Ramos (cell line): Measurements from ENCODE around the gene GLI2.

Source experiments
- in situ Hi-C: fragments of 300-500 bp; cut with MboI; formaldehyde crosslinking; loops from one replicate; pipeline ENCODE4 v1.14.3; 2022; ENCODE audit warnings: low sequenced_read_pairs; ENCODE audit not compliant: unreplicated experiment

Gene GLI2

DNA sequence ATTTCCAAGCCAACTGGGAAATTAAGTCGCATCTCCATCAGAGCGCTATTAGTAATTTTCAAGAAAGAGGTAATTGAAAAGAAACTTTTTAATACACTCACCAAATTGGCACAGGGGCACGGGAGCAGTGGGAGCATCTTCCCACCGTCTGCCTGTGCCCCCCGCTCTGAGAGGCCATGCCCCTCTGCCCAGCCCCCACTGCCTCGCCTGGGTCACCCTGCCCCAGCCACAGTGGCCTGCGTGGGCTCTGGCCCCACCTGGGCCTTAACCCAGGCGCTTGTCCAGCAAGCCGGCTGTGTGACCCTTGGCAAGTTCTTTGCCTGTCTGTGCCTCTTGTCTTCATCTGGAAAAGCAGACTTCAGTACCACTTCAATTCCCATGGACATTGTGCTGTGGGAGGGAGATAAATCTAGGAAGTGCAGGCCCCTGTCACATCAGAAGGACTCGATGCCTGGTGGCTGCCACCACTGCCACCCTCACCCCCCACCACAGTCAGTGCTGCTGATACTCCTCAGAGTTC, 31.9 kb downstream of the GLI2 start:
- in situ Hi-C loops, result no loop called here

DNA sequence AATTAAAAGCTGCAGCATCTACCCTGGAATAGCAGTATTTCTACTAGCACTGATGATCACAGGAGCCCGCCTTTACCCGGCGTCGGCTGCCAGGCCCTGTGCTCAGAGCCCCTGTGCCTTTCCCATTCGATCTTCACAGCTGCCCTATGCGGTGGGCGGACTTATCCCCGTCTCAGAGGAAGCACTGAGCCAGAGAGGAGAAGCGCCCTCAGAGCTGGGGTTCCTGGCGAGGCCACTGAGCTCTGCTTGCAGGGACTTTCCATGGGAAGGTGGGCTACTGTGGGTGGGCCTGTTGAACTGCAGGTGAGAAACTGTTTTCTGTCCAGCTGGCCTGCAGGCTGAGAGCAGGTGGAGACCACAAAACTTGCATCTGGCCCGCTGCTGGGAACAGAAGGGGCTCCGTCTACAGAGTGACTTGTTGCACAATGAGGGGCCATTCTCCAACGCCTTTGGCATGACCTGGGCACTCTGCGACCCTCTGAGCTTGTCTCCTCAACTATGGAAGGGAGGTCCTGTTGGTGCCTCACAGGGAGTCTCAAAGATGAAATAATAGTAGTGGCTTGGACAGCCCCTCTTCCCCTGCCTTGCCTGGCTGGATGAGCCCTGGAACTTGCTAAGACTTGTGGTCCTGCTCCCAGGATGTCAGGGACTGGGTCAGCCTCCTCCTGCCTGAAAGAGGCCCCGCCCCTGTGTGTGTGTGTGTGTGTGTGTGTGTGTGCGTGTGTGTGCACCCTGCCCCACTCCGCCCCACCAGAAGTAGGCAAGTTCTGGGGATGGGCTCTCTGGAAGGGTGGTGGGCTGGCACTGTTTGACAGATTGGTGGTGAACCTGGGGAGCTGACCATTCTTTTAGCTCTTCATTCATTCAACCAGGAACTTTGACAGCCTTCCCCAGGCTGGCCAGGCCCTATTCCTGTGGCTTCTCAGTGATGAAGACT, 32.7 kb downstream of the GLI2 start:
- in situ Hi-C loops, result no loop called here

DNA sequence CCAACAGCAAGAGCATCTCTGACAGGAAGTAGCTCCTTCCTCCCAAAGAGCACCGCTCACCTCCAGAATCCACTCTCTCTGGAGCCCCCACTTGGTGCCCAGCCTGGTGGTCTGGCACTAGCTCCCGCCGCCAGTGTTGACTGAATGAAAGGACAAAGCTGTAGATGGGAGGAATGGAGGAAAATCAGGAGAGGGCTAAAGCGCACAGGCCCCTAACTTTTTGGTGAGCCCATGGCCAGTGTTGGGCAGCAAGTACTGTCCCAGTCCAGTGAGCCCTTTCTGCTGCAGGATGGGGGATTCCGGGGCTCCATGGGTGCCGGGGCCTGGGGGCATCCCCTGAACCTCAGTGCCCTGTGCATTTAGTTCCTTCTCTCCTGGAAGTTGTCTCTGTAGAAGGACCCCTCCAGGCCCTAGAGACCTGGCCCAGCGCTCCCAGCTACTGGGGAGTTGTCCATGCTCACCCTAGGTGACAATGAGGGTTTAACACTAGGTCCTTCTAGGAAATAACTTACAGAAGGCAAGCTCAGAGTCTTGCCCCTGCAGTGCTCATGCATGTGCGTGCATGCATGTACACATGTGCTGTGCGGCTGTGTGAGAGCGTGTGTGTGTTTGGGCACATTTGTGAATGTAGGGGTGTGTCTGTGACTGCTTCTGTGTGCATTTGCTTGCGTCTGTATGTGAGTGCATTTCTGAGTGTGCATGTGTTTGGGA, 33.6 kb downstream of the GLI2 start:
- in situ Hi-C loops, result no loop called here

DNA sequence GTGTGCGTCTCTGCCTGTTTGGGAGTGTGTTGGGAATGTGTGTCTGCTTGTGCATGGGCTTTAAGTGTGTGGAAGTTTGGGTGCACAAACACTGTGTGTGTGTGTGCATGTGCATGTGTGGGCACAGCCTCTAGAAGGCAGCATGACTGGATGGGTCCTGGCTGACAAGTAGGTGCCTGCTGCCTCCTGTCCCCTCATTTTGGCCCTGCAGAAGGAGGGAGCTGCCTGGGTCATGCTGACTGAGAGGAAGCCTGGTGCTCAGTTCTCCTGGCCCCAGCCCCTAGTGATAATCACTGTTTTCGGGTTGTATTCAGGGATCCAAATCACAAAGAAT, 34.1 kb downstream of the GLI2 start:
- in situ Hi-C loops, result no loop called here

DNA sequence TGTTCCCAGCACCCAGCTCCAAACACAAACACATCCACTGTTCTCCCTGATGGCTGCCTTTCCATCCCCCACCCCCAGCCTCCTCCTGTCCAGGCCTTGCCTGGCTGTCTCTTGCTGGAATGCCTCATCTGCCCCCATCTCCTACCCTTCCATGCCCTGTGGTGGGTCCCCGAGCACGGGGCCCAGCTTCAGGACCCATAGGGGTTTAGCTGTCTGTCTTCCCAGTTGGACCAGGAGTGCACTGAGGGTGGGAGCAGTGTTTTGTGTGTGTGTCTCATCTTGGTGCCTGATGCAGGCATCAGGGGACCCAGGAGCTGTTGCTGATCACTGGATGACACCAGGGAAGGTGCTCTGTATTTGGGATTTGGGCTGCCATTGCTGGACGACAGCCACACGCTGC, 34.5 kb downstream of the GLI2 start:
- in situ Hi-C loops, result no loop called here

DNA sequence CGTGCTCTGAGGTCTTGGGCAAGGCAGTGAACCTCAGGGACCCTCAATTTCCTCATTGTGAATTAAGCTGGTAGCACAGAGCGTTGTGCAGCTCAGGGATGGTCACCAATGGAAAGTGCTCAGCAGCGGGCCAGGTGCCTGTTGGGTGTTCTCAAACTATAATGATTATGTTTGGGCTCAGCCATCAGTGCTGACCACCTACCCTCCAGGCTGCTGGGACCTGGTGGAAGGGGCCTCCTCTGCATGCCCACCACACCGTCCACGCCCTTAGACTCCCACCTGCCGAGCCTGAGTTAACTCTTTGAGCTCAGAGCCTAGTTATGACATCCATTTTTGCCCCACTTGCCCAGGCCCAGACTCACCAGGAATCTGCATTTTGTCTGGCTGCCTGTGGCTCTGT, 35.0 kb downstream of the GLI2 start:
- in situ Hi-C loops, result no loop called here

DNA sequence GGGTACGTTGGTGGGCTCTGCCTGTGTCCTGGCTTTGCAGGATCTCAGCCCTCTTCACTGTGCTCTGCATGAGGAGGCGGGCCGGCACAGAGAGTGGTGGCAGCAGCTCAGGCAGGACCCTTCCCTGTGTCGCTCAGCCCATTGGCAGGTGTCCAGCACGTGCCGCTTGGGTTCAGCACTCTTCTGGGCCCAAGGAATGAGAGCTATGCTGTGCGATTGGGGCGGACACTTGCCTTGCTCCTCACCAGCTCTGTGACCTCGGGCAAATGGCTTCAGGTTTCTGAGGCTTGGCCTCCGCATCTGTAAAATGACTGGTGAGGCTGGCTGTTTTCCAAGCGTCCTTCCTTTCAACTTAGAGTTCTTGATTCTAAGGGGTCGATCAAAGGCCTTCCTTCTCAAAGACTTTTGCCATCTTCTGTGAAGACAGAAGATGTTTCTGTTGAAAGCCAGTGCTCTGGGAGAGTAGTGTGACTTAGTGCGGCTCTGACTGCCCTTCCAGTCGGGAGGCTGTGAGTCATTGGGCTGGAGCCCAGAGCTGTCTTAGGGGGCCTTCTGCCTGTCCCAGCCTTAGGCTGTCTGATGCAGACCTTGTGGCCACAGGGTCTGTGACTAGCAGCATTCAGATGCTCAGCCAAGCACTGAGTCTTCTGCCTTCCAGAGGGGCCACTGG, 35.6 kb downstream of the GLI2 start:
- in situ Hi-C loops, result no loop called here

DNA sequence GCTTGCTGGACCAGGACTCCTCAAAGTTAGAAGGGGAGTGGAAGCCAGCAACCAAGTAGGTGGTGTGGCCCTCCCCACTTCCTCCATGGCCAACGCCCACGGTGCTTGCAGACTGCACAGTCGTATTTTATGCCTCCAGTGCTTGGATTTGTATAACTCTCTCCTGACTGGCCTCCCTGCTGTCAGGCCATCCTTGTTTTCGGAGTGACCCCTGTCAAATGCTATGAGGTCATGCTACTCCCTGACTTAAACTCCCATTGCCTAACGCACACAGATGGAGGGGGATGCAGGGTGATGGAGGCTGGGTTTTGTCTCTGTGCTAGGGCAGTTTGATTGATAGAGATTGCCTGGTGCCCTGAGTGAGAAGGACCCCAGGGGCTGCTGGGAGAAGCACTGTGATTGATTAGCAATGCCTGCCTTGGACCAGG, 36.1 kb downstream of the GLI2 start:
- in situ Hi-C loops, result no loop called here

DNA sequence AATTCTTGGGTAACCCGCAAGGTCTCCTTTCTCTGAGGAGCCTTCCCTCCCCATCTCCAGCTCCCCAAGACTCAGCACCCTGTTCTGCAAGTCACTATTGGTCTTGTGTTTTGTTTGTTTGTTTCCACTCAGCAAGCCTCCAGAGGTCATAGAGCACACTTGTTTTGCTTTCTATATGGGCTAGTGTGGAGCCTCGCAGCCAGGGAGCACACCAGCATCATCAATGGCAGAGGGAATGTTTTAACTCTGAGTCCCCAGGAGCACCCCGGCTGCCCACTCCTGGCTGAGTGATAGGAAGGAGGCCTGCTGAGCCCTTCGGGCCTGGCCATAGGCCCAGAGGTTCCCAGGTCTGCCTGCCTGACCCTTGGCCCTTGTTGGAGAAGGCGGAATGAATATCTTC, 36.6 kb downstream of the GLI2 start:
- in situ Hi-C loops, result no loop called here

DNA sequence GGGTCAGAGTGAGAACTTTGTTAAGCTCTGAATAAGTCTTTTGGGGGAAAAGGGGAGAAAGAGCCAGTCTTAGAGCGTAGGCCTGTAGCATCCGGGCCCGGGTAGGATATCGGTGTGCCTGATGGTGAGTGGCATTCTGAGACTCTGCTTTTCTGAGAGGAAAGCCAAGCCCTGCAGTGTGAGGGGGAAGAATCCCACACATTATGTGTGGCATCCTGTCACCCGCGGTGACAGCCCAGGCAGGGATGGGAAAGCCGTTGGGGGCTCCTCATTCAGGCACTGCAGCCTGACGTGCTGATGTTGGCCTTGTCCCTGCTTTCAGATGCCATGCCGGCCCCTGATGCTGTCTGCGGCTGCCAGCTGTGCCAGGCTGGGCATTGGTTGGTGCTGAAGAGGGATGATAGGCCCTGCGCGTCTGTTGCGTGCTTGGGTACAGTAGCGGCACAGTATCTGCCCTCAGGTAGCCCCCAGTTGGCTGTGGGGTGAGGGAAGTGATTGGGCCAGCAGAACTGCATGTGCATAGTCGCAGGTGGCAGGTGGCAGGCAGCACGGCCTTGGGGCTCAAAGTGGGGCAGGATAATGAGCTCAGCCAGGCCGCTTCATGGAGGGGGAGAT, 37.6 kb downstream of the GLI2 start:
- in situ Hi-C loops, result no loop called here

DNA sequence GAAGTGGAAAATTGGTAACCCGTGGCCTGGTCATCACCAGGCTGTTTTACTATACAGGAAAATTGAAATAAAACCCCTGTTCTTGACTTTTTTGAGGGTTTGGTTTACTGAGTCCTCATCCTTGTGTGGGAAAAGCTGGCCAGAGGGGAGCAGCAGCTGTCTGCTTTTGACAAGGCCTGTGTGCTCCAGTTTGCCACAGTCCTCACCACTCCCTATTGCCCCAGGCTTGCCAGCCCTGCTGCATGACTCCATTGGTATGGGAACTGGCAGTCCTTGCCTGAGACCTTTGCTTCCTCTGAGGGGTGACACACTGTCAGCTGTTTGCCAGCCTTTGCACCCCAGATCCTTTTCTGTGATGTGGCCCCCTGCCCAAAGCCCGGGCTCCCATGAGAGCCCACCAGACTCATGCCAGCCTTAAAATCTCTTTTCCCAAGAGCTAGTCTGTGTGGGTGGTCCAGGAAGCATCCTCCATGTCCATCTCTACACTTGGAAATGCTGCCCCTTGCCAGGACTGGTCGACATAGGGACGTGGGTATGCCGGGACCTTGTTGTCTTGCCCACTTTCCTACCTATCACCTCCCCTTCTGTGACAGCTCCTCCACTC, 39.0 kb downstream of the GLI2 start:
- in situ Hi-C loops, result no loop called here

DNA sequence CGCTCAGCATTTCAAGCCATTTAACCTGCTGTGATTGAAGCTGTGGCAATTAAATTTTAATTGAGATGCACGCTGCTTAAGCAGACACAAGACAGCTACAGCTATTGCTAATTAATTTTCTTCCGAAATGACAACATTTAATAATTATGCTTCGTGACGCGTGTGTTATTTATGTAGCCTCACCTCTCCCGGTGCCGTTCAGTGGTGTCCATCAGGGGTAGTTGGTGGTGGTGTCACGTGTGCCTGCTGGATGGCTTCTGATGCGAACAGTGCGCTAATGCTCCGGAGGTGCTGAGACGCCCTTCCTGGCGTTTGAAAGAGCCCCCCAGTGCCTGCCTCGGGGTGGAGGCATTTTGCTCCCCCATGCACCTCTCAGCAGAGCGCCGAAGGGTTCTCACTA, 39.5 kb downstream of the GLI2 start:
- in situ Hi-C loops, result no loop called here

DNA sequence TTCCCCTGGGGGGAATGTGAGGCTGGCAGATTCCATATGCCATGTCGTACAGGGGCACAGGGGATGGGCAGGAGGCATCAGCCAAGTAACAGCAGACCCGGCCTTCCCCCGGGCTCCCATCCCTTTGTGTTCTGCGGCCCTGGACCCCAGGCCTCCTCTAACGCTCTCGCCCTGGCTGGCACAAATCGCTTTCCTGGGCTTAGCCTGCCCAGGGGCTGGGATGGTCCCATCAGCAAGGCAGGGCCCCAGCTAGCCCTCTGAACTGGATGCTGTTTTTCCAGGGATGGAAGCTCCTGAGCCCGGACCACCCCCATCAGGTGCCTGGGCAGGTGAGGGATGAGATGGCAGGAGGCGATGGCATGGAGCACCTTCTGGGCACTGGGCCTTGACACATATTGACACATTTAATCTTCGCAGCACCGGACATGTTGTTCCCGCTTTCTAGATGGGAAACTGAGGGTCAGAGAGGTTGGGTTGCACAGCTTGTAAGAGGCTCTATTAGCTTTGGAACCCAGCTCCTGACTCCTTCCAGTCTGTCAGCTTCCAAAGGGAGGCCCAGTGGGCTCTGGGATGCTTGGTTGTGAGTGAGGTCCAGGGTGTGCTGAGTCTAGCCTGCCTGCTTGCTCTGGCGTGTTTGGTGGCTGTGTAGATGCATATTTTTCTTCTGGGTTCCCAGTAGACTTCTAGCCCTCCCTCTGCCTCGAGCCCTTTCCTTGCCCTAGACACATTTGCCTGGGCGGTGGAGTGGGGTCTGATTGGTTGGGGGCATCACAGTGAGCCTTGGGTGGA, 40.3 kb downstream of the GLI2 start:
- in situ Hi-C loops, result no loop called here

DNA sequence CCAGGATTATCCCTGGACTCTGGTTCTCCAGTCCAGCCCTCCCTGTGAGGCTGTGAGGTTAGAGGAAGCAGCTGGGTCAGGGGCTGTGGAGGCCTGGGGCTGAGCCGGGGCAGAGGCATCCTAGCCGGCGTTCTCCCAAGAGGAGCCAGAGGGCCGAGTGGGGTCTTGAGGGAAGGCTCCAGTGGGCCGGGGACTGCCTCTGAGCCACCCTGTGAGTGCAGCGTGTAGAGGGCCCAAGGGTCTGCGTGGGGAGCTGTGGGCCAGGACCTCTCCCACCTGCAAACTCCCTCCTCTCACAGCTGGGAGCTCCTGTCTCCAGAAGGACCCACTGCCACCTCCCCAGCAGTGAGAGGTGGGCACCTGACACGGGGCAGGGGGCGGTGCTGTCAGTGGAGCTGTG, 41.0 kb downstream of the GLI2 start:
- in situ Hi-C loops, result no loop called here

DNA sequence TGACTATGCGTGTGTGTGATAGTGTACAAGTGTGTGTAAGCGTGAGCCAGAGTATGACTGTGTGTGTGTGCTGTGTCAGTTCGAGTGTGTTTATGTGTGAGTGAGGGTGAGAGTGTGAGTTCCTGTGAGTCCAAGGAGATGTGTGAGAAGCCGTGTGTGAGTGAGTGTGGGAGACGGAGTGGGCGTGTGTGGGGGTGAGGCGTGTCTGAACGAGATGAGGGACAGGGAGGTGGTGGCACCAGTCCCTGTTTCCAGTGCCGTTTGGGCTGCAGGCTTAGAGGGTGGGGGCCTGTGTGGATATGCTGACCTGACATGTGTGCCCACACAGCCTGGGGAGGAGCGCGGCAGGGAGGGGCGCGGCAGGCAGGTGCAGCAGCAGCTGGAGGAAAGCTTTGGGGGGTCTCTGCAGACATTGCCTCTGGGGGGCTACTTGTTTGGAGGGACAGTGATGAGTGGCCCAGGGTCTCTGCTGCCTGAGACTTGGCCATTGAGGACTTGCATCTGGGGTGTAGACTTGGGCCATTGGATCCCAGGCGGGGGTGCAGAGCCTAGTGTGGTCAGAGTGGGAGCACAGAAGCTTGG, 41.6 kb downstream of the GLI2 start:
- in situ Hi-C loops, result no loop called here

DNA sequence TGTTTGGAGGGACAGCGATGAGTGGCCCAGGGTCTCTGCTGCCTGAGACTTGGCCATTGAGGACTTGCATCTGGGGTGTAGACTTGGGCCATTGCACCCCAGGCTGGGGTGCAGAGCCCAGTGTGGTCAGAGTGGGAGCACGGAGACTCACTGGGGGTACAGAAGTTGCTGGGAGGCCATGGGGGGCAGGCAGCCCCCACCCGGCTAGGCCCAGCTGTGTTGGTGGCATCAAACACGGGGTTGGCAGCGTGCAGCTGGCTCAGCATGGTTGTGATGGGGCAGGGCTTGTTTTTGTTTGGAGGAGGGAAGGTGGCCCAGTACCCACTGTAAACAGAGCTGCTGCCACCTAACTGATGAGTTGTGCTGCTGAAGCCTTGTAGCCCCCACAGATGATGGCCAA, 42.1 kb downstream of the GLI2 start:
- in situ Hi-C loops, result no loop called here

DNA sequence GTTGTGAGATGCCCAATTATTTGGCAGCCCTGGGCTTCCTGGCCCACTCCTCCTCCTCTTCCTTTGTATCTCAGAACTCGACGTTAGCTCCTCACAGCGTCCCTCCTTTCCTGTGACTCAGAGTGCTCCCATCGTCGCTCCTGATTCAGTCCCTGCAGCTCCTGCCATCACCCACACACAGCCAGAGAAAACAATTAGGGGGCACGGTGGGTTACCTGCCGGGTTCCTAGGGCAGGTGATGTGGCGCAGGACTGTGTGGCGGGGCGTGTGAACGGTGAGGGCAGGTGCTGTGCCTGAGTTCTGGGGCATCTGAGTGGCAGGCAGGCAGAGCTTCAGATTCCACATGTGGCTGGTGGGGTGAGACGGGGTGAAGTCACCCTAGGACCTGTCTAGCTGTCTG, 42.6 kb downstream of the GLI2 start:
- in situ Hi-C loops, result no loop called here

DNA sequence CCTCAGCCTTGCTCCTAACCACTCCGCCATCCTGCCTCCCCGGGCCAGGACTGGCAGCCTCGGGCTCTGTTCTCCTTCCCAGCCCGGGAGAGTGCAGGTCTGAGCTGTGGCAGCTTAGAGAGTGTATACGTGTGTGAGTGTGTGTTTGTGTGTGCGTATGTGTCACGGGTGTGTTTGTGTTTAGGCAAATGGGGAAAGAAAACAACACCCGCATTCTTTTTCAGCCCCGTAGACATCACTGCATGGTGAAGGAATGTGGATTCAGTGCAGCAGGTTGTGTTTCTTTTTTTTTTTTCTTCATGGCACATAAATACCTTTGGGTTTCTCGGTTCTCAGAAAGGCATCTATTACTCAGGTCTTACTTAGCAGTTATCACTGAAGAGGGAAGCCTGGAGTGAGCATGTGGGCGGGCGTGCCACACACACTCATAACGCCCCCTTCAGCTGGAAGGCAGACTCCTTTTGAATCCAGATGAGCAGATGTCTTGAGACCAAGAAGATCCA, 44.2 kb downstream of the GLI2 start:
- in situ Hi-C loops, result no loop called here

DNA sequence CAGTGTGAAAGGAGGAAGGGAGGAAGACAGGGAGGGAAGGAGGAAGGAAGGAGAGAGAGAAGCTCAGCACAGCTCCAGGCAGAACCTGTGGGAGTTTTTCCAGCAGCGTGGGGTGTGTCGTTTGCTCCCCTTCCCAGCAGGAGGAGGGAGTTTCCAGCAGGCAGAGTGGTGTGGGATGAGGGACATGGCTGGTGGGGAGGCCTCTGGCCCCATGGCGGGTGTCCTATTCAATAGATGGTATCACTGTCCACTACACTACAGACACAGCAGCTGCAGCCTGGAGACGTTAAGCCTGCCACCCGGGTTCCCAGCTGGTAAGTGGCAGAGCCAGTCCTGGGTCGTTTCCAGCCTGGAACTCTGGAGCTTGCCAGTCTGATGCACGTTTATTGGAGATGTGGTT, 44.7 kb downstream of the GLI2 start:
- in situ Hi-C loops, result no loop called here
